ENCODE results near the gene CNOT8.

Gene CNOT8

DNA sequence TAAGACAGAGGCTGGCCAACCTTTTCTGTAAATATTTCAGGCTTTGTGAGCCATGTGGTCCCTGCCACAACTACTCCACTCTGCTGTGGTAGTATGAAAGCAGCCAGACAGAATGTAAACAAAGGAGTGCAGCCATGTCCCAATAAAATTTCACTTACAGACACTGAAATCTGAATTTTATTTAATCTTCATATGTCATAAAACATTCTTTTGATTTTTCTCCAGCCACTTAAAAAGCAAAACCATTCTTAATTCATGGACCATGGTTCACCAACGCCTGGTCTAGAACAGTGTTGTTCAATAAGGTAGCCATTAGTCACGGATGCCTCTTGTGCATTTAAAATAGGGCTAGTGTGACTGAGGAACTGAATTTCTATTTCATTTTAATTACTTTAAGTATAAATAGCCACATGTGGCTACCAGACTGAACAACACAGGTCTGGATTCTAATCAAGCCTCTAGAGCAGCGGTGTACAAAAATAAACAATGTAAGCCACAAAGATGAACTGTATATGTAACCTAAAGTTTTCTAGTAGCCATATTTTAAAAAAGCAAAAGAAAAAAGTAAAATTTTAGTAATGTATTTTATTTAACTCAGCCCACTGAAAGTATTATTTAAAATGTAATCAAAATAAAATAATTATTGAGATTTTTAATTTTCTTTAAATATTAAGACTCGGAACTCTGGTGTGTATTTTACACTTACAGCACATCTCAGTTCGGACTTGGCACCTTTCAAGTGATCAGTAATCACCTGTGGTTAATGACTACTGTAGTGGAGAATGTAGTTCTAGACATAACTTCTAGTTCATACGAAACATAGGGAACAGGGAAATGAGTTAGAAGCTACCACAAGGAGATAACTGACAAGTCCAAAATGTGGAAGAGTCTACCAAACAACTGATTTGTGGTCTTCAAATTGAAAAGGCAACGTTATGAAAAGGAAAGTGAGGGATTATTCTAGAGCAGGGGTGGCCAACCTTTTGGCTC, 65.3 kb downstream of the CNOT8 start:
- no peak for ATAC-seq
- DNase-seq = no peak

Measured in stimulated activated naive CD8-positive, alpha-beta T cell treated with anti-CD3 and anti-CD28 coated beads, Interleukin-15, Interleukin-2, amounts not matched to agents 100 U/mL and 50 U/mL, for 24 hours (primary cell).